ENCODE measurements around the gene IPMK. TPM values are rescaled to one million over a fixed set of nuclear protein-coding genes. Genes with fewer than 3 reads are reported as not detected.

IPMK gene
- total RNA-seq, 4 donors from 2014 or later, result 5.7 to 16.0 (median 10.4) TPM

- no peak for TF ChIP-seq CTCF (IDR thresholded peaks at IDR 0.05; ENCODE audit: low read depth)
These were observed 33.0 kb upstream of the IPMK start for GRCh38 chr10:58300676-58301075.

- no peak for TF ChIP-seq CTCF (IDR thresholded peaks at IDR 0.05; ENCODE audit: low read depth)
These were observed 31.9 kb upstream of the IPMK start for GRCh38 chr10:58299580-58299979.

DNA sequence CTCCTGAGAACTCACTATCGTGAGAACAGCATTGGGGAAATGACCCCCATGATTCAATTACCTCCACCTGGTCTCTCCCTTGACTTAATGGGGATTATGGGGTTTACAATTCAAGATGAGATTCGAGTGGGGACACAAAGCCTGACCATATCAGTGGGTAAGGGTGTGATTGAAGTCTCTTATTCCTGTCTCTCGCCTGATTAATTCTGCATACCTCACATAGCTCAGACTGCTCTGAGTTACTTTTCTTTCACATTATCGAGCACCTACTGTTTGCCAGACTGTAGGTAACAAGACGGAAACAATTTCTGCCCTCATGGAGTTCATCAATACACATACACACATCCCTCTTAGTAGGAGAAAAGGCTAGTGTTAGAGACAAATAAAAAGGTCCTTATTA is 26.3 kb upstream of the IPMK start:
- no peak for TF ChIP-seq CTCF (IDR thresholded peaks at IDR 0.05; ENCODE audit: low read depth)

DNA sequence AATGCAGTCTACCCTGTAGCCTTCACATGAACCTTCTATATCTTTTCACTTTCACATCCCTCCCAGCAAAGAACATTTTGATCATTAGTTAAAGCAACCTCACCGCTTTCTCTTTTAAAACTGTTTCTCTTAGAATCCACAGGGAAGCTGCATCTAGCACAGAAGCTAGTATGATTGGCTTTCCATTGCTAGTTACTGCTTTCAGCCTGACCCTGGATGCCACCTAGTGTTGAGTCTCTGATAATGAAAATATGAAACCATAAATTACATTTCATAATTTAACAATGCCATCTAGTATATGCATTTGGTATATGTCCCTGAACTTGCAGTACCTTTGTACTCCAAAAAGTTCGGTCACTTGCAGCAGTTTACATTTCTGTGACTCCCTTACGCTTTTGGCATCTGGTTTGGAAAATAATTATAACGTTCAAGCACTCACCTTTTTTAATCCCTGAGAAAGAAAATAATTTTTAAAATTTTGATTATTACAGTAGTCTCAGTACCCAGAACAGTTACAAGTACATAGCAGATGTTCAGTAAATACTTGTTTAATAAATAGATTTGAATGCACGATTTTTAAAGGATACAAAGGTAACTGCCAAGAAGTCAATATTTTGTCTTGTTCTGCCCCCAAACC is 24.0 kb upstream of the IPMK start:
- no peak for TF ChIP-seq CTCF (IDR thresholded peaks at IDR 0.05; ENCODE audit: low read depth)

DNA sequence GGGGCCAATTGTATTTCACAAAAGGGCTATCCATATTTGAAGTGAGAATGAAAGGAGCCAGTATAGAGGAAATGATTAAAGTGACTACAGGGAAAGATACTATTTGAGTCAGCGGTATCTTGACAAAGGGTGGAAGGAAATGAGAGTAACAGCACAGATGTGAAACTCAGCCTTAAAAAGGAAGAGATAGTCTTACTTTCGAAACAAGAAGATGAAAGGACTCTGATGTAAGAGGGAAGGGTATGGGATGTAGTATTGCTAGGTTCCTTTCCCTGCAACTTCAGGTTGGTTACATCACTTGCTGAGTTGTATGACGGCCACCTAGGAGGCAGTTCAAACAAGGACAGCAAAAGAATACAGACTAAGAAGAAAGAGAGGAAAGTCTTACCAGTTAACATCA is 14.9 kb upstream of the IPMK start:
- TF ChIP-seq CTCF (IDR thresholded peaks at IDR 0.05; ENCODE audit: low read depth), result no peak

GRCh38 chr10:58281092-58281752 is 13.5 kb upstream of the IPMK start:
- no peak for TF ChIP-seq CTCF (IDR thresholded peaks at IDR 0.05; ENCODE audit: low read depth)

- no peak for TF ChIP-seq CTCF (IDR thresholded peaks at IDR 0.05; ENCODE audit: low read depth)
These were observed 12.8 kb upstream of the IPMK start for GRCh38 chr10:58280477-58280876.
